ENCODE data around the gene RNPS1.

RNPS1 gene

DNA sequence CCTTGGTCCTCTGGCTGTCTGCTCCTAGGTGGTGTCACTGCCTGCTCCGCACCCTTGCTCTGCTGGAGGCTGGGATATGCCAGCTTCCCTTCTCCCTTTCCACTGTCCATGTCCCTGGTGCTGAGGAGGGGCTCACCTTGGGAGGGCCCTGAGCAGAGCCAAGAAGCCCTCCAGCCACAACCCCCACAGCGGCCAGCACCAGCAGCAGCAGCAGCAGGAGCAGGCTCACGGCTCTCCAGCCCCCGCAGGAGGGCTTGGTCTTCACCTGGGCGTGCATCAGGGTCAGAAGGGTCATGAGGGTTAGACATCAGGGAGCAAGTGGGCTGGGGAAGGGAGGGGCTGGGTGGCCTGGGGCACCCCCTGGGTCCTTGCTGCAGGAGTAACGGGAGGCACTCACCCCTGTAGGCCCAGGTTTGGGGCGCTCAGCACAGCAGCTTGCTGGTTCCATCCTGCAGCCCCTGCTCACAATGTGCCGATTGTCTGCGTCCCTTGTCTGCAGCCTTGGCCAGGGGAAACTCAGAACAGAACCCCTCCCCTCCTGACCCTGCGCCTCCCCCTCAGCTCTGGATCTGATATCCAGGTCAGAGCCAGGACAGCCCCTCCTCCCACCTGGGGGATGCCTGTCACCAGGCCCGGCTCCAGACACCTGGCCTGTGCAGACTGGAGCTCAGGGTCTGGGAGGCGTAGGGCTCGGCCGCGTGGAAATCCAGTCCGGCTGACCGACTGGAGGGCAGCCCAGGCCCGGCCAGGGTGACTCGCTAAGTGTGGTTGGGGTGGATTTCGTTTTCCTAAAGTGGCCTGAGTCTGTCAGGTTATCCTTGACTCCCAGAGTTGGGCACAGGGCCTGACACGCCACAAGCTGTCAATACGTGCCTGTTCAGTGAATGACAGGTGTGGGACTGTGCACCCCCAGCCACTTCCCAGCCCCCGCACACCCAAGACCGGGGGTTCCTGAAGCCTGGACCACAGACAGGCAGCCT, 57.2 kb downstream of the RNPS1 start, which contains the start of gene BRICD5:
TSS of gene BRICD5 (minus strand) at position 478 of the 980 bp plus-strand sequence. CDS start at position 448, 30 bp downstream.
- no peak for DNase-seq

DNA sequence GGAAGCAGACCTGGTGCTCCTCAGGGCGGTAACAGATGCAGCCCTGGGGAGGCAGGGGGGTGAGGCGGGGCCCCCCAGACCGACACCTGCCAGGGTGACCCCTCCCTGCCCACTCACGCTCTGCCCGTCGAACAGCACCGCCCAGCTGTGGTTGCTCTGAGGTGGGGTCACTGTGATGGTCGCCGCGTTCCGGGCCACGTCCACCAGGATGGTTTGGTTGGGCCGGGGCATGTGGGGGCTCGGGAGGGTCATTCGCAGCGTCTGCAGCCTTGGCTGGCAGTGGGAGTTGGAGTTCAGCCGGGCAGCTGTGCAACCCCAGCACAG, 58.0 kb downstream of the RNPS1 start:
- no peak for DNase-seq

DNA sequence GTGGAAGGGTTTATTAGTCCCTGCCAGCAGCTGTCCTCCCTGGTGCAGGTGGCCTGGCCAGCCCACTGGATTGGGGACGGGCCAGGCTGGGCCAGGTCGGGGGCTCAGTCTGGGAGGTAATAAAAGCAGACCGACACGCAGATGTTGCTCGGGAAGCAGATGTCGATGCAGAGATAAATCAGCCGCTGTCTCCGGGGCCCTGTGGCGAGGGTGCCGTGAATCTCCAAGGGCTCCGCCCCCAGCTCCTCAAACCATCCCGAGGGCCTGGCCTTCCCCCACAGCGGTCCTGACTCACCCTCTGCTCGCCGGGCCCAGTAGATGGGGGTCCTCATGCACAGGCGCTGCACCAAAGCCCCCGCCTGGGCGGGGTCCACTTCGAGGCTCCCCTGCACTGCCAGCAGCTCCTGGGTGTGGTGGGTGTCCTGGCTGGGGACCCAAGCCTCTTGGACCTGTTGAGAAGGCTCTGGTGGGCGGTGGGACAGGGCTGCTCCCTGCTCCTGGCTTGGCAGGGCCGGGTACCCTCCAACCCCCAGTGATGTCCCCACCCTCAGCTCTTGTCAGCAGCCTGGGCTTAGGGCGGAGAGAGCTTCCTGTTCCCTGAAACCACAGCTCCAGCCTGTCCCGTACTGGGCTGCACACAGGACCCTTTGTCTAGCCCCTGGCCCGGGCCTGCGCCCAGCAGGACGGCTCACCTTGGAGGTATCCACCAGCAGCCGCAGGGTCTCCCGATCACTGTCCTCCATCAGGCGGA, 58.5 kb downstream of the RNPS1 start:
- peak; percentile 58 to 84 for DNase-seq

DNA sequence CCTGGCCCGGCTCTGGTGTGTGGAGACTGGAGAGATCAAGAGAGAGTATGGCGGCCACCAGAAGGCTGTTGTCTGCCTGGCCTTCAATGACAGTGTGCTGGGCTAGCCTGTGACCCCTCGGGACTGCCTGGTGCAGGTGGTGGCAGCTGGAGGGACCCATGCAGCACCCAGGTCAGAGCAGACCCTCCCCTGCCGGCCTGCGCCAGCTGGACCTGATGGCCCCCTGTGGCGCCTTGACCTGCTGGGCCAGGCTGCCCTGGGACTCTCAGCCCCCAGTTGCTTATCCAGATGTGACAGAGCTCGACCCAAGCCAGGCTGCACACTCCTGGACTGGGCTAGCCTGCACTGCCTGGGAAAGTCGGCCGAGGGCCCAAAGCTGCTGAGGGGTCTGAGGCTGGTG, 59.2 kb downstream of the RNPS1 start:
- DNase-seq, result no peak

DNA sequence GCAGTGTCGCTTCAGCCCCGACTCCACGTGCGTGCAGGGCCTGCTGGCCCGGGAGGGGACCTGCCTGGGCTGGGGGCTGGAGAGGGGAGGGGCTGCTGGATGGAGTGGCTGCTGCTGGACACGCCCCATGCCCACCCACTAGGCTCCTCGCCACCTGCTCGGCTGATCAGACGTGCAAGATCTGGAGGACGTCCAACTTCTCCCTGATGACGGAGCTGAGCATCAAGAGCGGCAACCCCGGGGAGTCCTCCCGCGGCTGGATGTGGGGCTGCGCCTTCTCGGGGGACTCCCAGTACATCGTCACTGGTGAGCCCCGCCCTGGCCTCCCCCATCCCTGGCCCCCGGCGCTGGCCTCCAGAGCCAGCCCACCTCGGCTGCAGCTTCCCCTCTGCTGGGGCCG, 59.6 kb downstream of the RNPS1 start:
- DNase-seq, result peak; percentile 52 to 71

DNA sequence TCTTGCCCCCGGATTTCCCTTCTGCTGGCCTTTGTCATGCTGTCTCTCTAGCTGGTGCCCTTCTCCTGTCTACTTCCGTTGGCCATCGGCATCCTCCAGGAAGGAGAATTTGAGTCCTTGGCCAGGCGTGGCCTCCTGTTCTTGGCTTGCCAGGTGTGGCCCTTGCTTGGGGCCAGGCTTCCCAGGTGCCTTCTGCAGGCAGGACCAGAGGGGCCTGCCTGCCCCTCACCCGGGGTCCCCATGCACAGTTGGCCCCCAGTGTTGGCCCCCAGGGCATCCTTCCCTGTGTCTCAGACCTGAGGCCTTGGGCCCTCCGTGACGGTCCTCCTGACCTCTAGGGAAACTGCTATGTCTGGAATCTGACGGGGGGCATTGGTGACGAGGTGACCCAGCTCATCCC, 60.1 kb downstream of the RNPS1 start:
- DNase-seq, result no peak

DNA sequence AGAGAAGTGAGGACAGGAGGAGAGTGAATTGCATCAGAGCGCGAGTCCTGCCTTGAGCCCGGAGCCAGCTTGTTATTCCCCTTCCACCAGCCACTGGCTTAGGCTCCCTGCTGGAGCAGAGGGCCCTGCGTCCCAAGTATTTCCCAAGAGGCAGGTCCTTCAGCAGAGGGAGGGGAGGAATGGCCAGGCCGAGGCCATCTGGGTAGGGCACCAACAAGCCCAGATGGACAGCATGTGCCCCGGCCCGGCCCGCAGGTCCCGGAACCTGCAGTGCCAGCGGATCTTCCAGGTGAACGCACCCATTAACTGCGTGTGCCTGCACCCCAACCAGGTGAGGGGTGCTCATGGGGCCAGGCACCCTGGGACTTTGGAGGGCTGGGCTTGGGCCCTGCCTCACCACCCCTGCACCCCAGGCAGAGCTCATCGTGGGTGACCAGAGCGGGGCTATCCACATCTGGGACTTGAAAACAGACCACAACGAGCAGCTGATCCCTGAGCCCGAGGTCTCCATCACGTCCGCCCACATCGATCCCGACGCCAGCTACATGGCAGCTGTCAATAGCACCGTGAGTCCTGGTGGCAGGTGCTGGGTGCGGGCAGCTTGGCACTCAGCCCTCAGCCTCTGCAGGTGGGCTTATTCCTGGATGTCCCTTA, 61.0 kb downstream of the RNPS1 start:
- peak; percentile 34 to 39 for DNase-seq

DNA sequence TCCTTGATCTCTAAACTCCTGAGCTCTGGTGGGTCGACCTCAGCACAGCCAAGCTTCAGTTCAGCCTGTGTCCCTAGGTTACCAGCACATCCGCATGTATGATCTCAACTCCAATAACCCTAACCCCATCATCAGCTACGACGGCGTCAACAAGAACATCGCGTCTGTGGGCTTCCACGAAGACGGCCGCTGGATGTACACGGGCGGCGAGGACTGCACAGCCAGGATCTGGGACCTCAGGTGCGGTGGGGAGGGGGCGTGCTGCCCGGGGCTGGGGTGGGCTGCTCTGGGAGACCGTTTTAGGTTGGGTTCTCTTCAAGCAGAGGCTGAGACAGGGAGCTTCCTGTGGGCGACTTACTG, 61.5 kb downstream of the RNPS1 start:
- DNase-seq, result no peak

DNA sequence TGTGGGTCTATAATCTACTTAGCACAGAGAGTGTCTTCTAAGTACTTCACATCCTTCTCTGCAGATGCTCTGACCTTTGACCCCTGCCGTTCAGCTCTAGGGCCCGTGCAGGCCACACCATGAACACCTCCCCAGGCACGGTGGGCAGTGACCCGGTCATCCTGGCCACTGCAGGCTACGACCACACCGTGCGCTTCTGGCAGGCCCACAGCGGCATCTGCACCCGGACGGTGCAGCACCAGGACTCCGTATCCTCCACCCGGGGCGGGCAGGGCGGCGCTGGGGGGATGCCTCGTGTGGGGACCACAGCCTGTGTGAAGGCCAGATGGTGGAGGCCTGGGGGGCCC, 62.0 kb downstream of the RNPS1 start:
- no peak for DNase-seq

DNA sequence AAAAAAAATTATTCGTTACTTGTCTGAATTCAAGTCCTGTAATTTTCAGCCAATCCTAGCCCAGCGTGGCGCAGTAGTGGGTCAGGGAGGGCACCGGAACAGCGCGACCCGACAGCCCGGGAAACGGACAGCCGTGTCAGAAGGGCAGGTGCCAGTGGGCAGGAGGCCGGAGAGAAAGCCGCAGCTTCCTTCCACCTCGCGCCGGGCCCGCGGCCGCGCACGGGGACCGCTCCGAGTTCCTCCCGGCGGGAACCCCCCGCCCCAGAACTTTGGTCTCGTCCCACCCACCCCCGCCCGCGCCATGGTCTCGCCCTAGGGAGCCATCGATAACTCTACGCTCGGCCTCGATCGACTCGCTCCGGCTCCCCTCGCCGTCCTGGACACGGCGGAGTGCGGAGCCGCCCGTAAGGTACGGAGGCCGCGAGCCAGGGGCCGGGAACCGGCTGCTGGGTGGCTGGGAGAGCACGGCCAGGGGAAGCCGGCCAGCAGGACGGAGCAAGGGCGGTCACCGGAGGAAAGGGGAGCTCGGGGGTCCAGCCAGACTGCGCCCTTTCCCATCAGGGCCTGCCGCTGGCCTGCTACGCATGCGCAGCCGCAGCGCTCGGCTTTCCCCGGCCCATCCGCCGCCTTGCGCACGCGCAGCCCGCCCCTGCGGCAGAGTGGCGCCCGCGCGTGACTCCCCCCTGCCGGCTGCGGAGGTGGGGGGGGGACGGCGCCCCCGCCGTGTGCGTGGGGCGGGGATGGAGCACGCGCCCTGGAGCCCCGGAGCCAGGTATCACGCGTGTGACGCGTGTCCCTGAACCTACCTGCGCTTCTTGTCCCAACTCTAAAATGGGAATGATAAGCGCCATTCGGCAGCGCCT, 62.6 kb downstream of the RNPS1 start, which contains the start of gene MLST8:
TSS of gene MLST8 (plus strand) at position 351 of the 863 bp plus-strand sequence. CDS start 632 bp downstream, outside the sequence.
- peak; percentile 73 to 75 for DNase-seq

DNA sequence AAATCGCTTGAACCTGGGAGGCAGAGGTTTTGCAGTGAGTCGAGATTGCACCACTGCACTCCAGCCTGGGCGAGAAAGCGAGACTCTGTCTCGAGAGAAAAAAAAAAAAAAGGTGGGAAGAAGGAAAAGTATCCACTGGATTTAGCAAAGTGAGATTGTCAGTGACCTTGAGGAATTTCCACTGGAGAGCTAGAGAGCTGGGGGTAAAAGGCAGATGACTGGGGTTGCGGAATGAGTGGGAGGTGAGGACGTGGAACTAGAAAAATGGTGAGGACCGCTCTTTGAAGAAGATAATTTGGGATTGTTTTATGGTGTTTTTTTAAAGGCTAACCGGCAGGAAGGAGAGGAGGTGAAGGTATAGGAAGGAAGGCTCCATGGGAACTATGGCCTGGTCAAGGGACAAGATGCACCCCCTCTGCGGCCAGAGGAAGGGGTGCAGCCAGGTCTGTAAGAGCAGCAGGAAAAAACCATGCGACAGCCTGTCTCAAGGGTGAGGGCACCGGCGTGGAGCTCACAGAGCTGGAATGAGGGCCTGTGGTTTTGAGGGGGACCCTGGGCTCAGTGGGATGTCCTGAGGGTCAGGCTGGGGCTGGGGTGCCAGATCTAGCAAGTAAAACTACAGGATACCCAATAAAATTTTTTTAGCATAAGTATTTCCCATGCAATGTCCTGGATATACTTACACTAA, 63.4 kb downstream of the RNPS1 start:
- no peak for DNase-seq

Measured in SHP77 (cell line).